ENCODE measurements around the gene C17orf107.

DNA sequence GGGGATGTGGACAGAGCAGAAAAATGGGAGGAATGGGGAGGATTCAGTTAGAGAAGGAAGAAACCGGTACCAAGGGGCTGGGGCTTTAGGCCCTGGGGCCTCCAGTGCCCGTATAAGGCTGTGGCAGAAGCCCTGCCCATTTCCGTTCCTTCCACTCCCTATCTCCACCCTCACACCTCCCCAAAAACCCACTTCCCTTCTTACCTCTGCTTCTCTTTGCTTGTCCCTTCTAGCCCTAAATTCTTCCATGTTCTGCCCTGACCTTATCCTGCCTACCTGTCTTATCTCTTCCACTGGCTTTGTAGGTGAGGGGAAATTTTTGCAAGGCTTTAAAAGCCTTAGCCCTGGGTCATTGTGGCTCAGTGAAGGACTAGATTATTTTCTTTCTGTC lies 44.8 kb downstream of the C17orf107 start:
- TF ChIP-seq, protein P1, sequence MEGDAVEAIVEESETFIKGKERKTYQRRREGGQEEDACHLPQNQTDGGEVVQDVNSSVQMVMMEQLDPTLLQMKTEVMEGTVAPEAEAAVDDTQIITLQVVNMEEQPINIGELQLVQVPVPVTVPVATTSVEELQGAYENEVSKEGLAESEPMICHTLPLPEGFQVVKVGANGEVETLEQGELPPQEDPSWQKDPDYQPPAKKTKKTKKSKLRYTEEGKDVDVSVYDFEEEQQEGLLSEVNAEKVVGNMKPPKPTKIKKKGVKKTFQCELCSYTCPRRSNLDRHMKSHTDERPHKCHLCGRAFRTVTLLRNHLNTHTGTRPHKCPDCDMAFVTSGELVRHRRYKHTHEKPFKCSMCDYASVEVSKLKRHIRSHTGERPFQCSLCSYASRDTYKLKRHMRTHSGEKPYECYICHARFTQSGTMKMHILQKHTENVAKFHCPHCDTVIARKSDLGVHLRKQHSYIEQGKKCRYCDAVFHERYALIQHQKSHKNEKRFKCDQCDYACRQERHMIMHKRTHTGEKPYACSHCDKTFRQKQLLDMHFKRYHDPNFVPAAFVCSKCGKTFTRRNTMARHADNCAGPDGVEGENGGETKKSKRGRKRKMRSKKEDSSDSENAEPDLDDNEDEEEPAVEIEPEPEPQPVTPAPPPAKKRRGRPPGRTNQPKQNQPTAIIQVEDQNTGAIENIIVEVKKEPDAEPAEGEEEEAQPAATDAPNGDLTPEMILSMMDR (IDR thresholded peaks at IDR 0.05), result no peak
- no peak for TF ChIP-seq POLR2A (IDR thresholded peaks at IDR 0.05)
